Smooth muscle cell of the brain vasculature (primary cell): ENCODE results near the gene CTU2.

Experiments used
- DNase-seq: peaks from one replicate; pipeline ENCODE4 v3.0.0-alpha.2; 2012; ENCODE audit warnings: low read depth, low spot score

The CTU2 gene

GRCh38 chr16:88714420-88715302 is 8.4 kb downstream of the CTU2 start:
- no peak for DNase-seq

- DNase-seq: no peak
Observed at GRCh38 chr16:88715312-88716190, 9.2 kb downstream of the CTU2 start.

GRCh38 chr16:88716201-88716600 is 9.9 kb downstream of the CTU2 start:
- DNase-seq: no peak

GRCh38 chr16:88716601-88717001 is 10.3 kb downstream of the CTU2 start:
- no peak for DNase-seq

GRCh38 chr16:88718178-88718577 is 11.9 kb downstream of the CTU2 start:
- DNase-seq: no peak

- DNase-seq: no peak
Observed at GRCh38 chr16:88719267-88719932, 13.1 kb downstream of the CTU2 start.

- no peak for DNase-seq
Observed at GRCh38 chr16:88719933-88720296, 13.6 kb downstream of the CTU2 start.

- DNase-seq: no peak
Observed at GRCh38 chr16:88720396-88720970, 14.2 kb downstream of the CTU2 start.

GRCh38 chr16:88721236-88721635 is 14.9 kb downstream of the CTU2 start:
- no peak for DNase-seq

- DNase-seq: no peak
Observed at GRCh38 chr16:88721815-88722755, 15.8 kb downstream of the CTU2 start.

- DNase-seq: no peak
Observed at GRCh38 chr16:88722784-88723506, 16.6 kb downstream of the CTU2 start.

GRCh38 chr16:88723507-88723887 is 17.2 kb downstream of the CTU2 start:
- DNase-seq: no peak

- DNase-seq: no peak
Observed at GRCh38 chr16:88723911-88724310, 17.6 kb downstream of the CTU2 start.

GRCh38 chr16:88724855-88725555 is 18.7 kb downstream of the CTU2 start:
- no peak for DNase-seq

- no peak for DNase-seq
Observed at GRCh38 chr16:88725609-88726407, 19.5 kb downstream of the CTU2 start.

GRCh38 chr16:88726408-88726749 is 20.1 kb downstream of the CTU2 start:
- DNase-seq: no peak

GRCh38 chr16:88726981-88727380 is 20.7 kb downstream of the CTU2 start:
- DNase-seq: no peak

- peak; percentile 45 for DNase-seq
Observed at GRCh38 chr16:88727871-88728270, 21.6 kb downstream of the CTU2 start.
